BJ (cell line): ENCODE results near the gene PRRC2B. TPM values are rescaled to one million over a fixed set of nuclear protein-coding genes. Genes with fewer than 3 reads are reported as not detected.

ENCODE experiments used
- CTCF ChIA-PET: fragments of 350-600 bp; formaldehyde crosslinking; extraction: SDS; loops from one replicate; lab custom pipeline; 2021; ENCODE audit warnings: antibody characterized with exemption, inconsistent platforms; lab: Yijun Ruan, JAX
- POLR2A ChIA-PET: fragments of 300-600 bp; sonication (Branson Sonifier 250); formaldehyde crosslinking; extraction: SDS; loops from one replicate; lab custom pipeline; 2021; ENCODE audit warnings: antibody characterized with exemption; lab: Charles Lee
- DNase-seq: peaks from one replicate; pipeline ENCODE4 v3.0.0-alpha.2; 2011; ENCODE audit warnings: low read depth
- H3K27me3 ChIP-seq: 2 replicates; pipeline ENCODE4 v1.6.0; 2011; ENCODE audit warnings: low read length; ENCODE audit not compliant: control insufficient read depth, insufficient read depth
- H3K36me3 ChIP-seq: 2 replicates; pipeline ENCODE4 v1.5.1; 2011; ENCODE audit warnings: low read length; ENCODE audit not compliant: control insufficient read depth, insufficient read depth
- H3K4me3 ChIP-seq: 2 replicates; pipeline ENCODE4 v1.5.1; 2011; ENCODE audit warnings: low read depth, mild to moderate bottlenecking, control low read depth, low read length
- CTCF ChIP-seq: IDR thresholded peaks from 2 replicates; pipeline ENCODE4 v1.5.1; 2011; ENCODE audit warnings: low read depth, mild to moderate bottlenecking, control low read depth, inconsistent platforms, low read length, moderate library complexity; ENCODE audit not compliant: insufficient read depth
- polyA plus RNA-seq: library from polyadenylated mRNA; depleted of rRNA; stranded (reverse); fragments of >200 nt; gene quantifications from 2 replicates; pipeline ENCODE4 v1.2.3, GENCODE V29; 2011

The PRRC2B gene
- polyA plus RNA-seq, 1 experiment, result 25.8 TPM

- ChIA-PET CTCF (interaction anchor here (0.6 to 5.0 kb wide), 6 partner anchors 9 to 129 kb away, joined by 4 to 34 read pairs (median 6); no protein-coding TSS in a partner anchor), POLR2A (no interaction called here)
- TF ChIP-seq CTCF, result no peak
- Histone ChIP-seq H3K36me3 (peaks cover 66% of the 10 kb centered on the region), H3K4me3 (no peak overlapping the region), H3K27me3 (no peaks in the 10 kb centered on the region)
- no peak for DNase-seq
Measured at GRCh38 chr9:131478911-131479310, 85.0 kb downstream of the PRRC2B start.

DNA sequence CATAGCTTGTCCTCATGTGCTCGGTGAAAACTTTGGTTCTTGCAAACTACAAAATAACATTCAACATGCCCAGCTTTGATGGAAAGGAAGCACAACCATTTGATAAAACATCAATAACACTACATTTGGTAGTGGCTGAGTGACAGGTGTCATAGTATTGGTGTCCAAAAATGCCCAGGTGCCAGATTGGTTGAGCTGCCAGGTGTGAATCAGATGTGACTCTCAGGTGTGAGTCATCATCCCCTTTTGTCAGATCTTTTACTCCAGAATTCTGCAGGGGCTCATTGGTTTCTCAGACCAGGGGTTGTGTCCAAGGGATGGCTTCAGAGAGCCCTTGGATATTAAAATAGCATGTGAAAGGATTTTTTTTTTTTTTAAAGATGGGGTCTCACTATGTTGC lies 86.4 kb downstream of the PRRC2B start:
- ChIA-PET POLR2A (no interaction called here), CTCF (interaction anchor here (0.6 to 5.0 kb wide), 4 partner anchors 17 to 130 kb away, joined by 3 to 34 read pairs (median 4); no protein-coding TSS in a partner anchor)
- TF ChIP-seq CTCF, result no peak
- Histone ChIP-seq H3K27me3 (no peaks in the 10 kb centered on the region), H3K36me3 (peaks cover 70% of the 10 kb centered on the region), H3K4me3 (no peak overlapping the region)
- no peak for DNase-seq

DNA sequence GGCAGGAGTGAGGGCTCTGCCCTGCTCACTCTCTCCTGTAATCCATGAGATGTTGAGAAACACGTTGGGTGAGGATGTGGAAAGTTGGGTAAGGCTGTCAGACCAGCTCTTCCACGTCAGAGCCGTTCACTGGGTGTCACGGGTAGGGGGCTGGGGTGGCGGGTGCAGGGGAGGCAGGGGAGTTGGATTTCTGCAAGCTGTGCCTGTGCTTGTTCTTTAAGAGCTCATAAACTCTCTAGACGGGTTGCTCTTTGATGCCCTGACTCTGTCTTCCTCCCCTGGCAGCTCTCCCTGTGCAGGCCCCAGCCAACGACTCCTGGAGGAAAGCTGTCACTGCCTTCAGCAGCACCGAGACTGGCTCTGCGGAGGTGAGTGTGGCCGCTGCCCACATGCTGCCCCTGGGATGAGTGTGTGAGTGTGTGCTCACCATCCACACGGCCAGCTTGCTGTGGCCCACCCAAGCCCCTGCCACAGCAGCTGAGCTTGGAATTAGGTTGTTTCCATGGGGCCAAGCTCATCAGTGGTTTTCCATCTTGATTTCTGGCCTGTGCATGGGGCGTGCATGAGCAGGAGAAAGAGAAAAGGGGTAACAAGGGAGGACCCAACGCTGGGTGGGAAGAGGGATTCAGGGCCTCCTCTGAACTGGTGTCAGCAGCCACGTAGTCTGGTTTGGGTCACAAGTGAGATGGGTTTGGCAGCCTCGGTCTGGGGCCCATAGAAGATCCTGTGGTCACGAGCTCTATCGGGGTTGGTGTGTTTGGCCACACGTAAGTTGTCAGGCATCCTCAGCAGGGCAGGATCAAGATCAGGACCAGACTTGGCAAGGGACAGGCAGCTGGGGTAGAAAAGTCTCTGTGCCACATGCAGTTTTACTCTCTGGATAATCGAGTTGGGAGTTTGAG lies 87.8 kb downstream of the PRRC2B start:
- CTCF ChIA-PET, result interaction anchor here (0.9 kb wide), 2 partner anchors 109 to 132 kb away, joined by 3 to 4 read pairs; no protein-coding TSS in a partner anchor

GRCh38 chr9:131482343-131483006 lies 88.6 kb downstream of the PRRC2B start:
- Histone ChIP-seq H3K27me3 (no peaks in the 10 kb centered on the region), H3K4me3 (no peak overlapping the region), H3K36me3 (peaks cover 71% of the 10 kb centered on the region)
- TF ChIP-seq CTCF, result no peak
- no peak for DNase-seq
- ChIA-PET POLR2A (no interaction called here), CTCF (interaction anchor here (0.9 kb wide), 1 partner anchor 132 kb away, joined by 4 read pairs; no protein-coding TSS in a partner anchor)

More for the DNA sequence above, 87.8 kb downstream of the PRRC2B start:
- Histone ChIP-seq H3K4me3 (no peak overlapping the region), H3K27me3 (no peaks in the 10 kb centered on the region), H3K36me3 (peaks cover 71% of the 10 kb centered on the region)
- POLR2A ChIA-PET, result no interaction called here
- TF ChIP-seq CTCF, result no peak
- no peak for DNase-seq
